ENCODE results near the gene PTPRN2. TPM values are rescaled to one million over a fixed set of nuclear protein-coding genes. Genes with fewer than 3 reads are reported as not detected.

Gene PTPRN2
- total and polyA plus RNA-seq, 2 experiments from 2014 or later, result 0.28 TPM; not detected in 1

GRCh38 chr7:158292948-158293347 lies 294.7 kb downstream of the PTPRN2 start:
- Histone ChIP-seq H3K9me3 (ENCODE audit: low read depth) (no peaks in the 10 kb centered on the region), H3K36me3 (no peaks in the 10 kb centered on the region), H3K27ac (no peak overlapping the region), H3K4me1 (ENCODE audit: low read depth) (no peaks in the 10 kb centered on the region), H3K4me3 (no peak overlapping the region), H3K27me3 (no peaks in the 10 kb centered on the region)
- no peak for TF ChIP-seq CTCF (IDR thresholded peaks at IDR 0.05; ENCODE audit: low read depth, low read length)
- DNase-seq (ENCODE audit: low read depth in 1 of 2, low spot score in 1 of 2), result no peak

GRCh38 chr7:158291998-158292397 lies 295.6 kb downstream of the PTPRN2 start:
- no peak overlapping the region for H3K27ac ChIP-seq
- no peaks in the 10 kb centered on the region for H3K9me3 ChIP-seq (ENCODE audit: low read depth)
- TF ChIP-seq CTCF (IDR thresholded peaks at IDR 0.05; ENCODE audit: low read depth, low read length), result no peak
- no peak overlapping the region for H3K4me3 ChIP-seq
- no peaks in the 10 kb centered on the region for H3K27me3 ChIP-seq
- H3K36me3 ChIP-seq, result no peaks in the 10 kb centered on the region
- H3K4me1 ChIP-seq (ENCODE audit: low read depth), result no peaks in the 10 kb centered on the region
- no peak for DNase-seq (ENCODE audit: low read depth in 1 of 2, low spot score in 1 of 2)

- no peaks in the 10 kb centered on the region for H3K36me3 ChIP-seq
- TF ChIP-seq CTCF (IDR thresholded peaks at IDR 0.05; ENCODE audit: low read depth, low read length), result no peak
- H3K4me3 ChIP-seq, result no peak overlapping the region
- H3K9me3 ChIP-seq (ENCODE audit: low read depth), result no peaks in the 10 kb centered on the region
- no peak overlapping the region for H3K27ac ChIP-seq
- DNase-seq (ENCODE audit: low read depth in 1 of 2, low spot score in 1 of 2), result no peak
- no peaks in the 10 kb centered on the region for H3K27me3 ChIP-seq
- H3K4me1 ChIP-seq (ENCODE audit: low read depth), result no peaks in the 10 kb centered on the region
Measured at GRCh38 chr7:158289761-158290523, 297.7 kb downstream of the PTPRN2 start.

- Histone ChIP-seq H3K4me1 (ENCODE audit: low read depth) (no peaks in the 10 kb centered on the region), H3K9me3 (ENCODE audit: low read depth) (no peaks in the 10 kb centered on the region), H3K27me3 (no peaks in the 10 kb centered on the region), H3K36me3 (no peaks in the 10 kb centered on the region), H3K4me3 (no peak overlapping the region), H3K27ac (no peak overlapping the region)
- TF ChIP-seq CTCF (IDR thresholded peaks at IDR 0.05; ENCODE audit: low read depth, low read length), result no peak
- DNase-seq (ENCODE audit: low read depth in 1 of 2, low spot score in 1 of 2), result no peak
Measured at GRCh38 chr7:158289231-158289630, 298.4 kb downstream of the PTPRN2 start.

GRCh38 chr7:158286210-158286609 lies 301.4 kb downstream of the PTPRN2 start:
- TF ChIP-seq CTCF (IDR thresholded peaks at IDR 0.05; ENCODE audit: low read depth, low read length), result no peak
- H3K4me1 ChIP-seq (ENCODE audit: low read depth), result no peaks in the 10 kb centered on the region
- H3K36me3 ChIP-seq, result no peaks in the 10 kb centered on the region
- no peak overlapping the region for H3K4me3 ChIP-seq
- no peaks in the 10 kb centered on the region for H3K9me3 ChIP-seq (ENCODE audit: low read depth)
- no peaks in the 10 kb centered on the region for H3K27me3 ChIP-seq
- H3K27ac ChIP-seq, result no peak overlapping the region
- no peak for DNase-seq (ENCODE audit: low read depth in 1 of 2, low spot score in 1 of 2)

Measured in cardiac muscle cell (in vitro differentiated cells and primary cell).